Stimulated activated CD8-positive, alpha-beta memory T cell treated with anti-CD3 and anti-CD28 coated beads, Interleukin-12 subunit alpha, Interleukin-12 subunit beta, amount 100 ng/mL, for 1 hour (primary cell): Measurements from ENCODE around the gene ISOC2.

ENCODE experiments used
- DNase-seq: peaks from one replicate; pipeline ENCODE4 v3.0.0-alpha.2; 2020; ENCODE audit warnings: low read depth

The ISOC2 gene

DNA sequence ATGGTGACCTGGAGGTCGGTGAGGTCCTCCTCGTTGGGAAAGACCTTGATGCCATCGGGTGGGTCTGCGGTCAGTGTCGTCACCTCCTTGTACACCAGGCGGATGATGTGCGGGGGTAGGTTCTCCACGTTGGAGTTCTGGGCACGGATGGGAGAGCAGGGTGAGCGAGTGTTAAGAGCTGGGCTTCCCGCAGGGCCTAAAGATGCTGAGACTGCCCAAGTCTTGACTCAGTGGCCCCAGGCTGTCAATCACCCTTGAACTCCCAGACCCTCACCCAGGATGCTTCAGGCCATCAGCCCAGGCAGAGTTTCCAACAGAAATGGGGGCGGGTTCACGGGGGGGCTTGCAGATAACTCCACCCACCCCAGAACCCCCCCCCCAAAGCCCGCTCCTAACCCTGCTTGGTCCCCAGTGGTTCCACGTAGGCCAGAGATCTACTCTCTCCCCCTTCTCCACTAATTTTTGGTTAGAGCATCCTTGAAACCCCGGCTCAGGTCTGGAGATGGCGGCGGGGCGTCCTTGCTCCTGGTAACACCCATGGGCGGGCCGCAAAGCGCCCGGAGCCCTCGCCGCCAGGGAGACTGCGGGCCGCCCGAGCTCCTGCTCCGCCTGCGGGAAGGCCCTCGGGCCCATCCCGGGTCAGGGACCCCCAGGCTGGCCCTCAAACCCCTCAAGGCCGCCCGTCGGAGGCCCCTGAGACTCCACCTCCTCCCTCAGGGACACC lies 54.5 kb downstream of the ISOC2 start:
- DNase-seq: no peak

DNA sequence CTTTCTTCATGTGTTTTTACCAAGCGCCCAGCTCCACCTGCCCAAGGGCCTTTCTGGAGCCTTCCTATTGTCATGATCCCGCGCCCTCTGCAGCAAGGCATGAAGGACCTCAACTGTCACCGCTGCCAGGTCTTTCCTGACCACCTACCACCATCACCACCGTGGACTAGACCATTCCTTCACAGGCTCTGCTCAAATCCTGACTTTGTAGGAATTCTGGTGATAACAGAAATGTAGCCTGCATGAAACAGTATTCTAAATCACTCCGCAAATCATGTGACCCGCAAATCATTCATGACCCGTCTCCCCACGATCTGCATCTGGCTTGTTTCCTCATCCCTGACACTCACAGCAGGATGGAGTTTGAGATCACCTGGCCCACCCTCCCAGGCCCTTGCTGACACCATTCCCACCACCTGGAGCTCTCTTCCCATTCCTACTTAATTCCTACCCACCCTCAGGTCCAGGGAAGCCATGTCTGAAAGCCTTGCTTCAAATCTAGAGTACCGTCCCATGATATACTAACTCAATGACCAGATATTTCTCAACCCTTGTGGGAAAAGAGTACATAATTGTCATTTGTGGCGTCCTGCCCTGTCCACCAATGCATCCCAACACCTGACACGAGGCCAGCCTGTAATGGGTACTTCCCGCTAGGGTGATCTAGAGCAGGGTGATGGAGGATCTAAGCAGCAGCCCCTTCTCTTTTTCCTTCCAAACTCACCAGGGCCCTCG lies 55.2 kb downstream of the ISOC2 start:
- DNase-seq: no peak

DNA sequence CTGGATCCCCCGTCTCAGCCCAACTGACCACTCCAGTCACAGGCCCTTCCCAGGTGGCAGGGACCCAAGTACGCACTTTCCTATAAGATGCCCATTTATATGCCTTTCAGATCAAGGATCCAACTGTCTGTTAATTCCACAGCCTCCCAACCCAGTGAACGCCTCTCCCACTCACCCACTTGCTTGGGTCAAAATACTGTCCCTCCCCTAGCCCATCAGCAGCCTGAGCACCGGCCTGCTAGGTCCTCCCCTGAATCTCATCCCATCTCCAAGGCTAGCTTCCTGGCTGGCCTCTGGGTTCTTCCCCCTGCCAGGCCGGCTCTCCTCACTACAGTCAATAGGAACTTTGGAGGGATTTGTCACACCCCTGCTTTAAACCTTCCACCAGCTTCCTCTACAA lies 55.8 kb downstream of the ISOC2 start:
- no peak for DNase-seq
